GM23248 (cell line): Measurements from ENCODE around the gene MAP3K13. TPM values are rescaled to one million over a fixed set of nuclear protein-coding genes. Genes with fewer than 3 reads are reported as not detected.
"Not testable (repeated sequence)": the region's sequence is repeated elsewhere in the genome, so short reads cannot be mapped to it uniquely, and the experiment has no call there.

ENCODE experiments used
- DNase-seq: peaks from one replicate; pipeline ENCODE4 v3.0.0-alpha.2; 2015
- H2AFZ ChIP-seq: fragments of 200-600 bp; sonication (generic); 2 replicates; pipeline ENCODE4 v1.6.1; 2016; ENCODE audit warnings: antibody characterized with exemption
- H3F3A ChIP-seq: fragments of 200-600 bp; sonication (generic); 2 replicates; pipeline ENCODE4 v1.6.1; 2016; ENCODE audit warnings: mild to moderate bottlenecking, antibody characterized with exemption, mixed run types; ENCODE audit not compliant: insufficient read depth
- H3K27ac ChIP-seq: fragments of 200-600 bp; sonication (generic); 2 replicates; pipeline ENCODE4 v1.5.1; 2016; ENCODE audit warnings: mild to moderate bottlenecking
- H3K27me3 ChIP-seq: fragments of 200-600 bp; sonication (generic); replicated peaks from 2 replicates; pipeline ENCODE4 v1.6.1; 2016; ENCODE audit warnings: mild to moderate bottlenecking; ENCODE audit not compliant: insufficient read depth
- H3K36me3 ChIP-seq: fragments of 200-600 bp; sonication (generic); 2 replicates; pipeline ENCODE4 v1.6.1; 2016; ENCODE audit warnings: low read depth, mild to moderate bottlenecking
- H3K4me1 ChIP-seq: fragments of 200-600 bp; sonication (generic); 2 replicates; pipeline ENCODE4 v1.6.1; 2016; ENCODE audit warnings: mild to moderate bottlenecking; ENCODE audit not compliant: insufficient read depth
- H3K4me2 ChIP-seq: fragments of 200-600 bp; sonication (generic); one replicate; pipeline ENCODE4 v1.6.1; 2016; ENCODE audit warnings: mild to moderate bottlenecking; ENCODE audit not compliant: unreplicated experiment
- H3K4me3 ChIP-seq: fragments of 200-600 bp; sonication (generic); 2 replicates; pipeline ENCODE4 v1.5.1; 2016; ENCODE audit warnings: mild to moderate bottlenecking
- H3K79me2 ChIP-seq: fragments of 200-600 bp; sonication (generic); 2 replicates; pipeline ENCODE4 v1.6.1; 2016; ENCODE audit warnings: mild to moderate bottlenecking; ENCODE audit not compliant: insufficient read depth
- H3K9ac ChIP-seq: fragments of 200-600 bp; sonication (generic); 2 replicates; pipeline ENCODE4 v1.6.1; 2016; ENCODE audit warnings: mild to moderate bottlenecking
- H3K9me2 ChIP-seq: fragments of 200-600 bp; sonication (generic); 2 replicates; pipeline ENCODE4 v1.6.1; 2016; ENCODE audit warnings: mixed run types, mild to moderate bottlenecking, moderate library complexity; ENCODE audit not compliant: insufficient read depth
- H3K9me3 ChIP-seq: fragments of 200-600 bp; sonication (generic); one replicate; pipeline ENCODE4 v1.6.1; 2017; ENCODE audit warnings: low read depth
- H4K20me1 ChIP-seq: fragments of 200-600 bp; sonication (generic); 2 replicates; pipeline ENCODE4 v1.6.0; 2016; ENCODE audit not compliant: insufficient read depth
- EZH2 ChIP-seq: fragments of 200-600 bp; sonication (generic); IDR thresholded peaks from 2 replicates; pipeline ENCODE4 v1.6.1; 2018; ENCODE audit warnings: antibody characterized with exemption, mild to moderate bottlenecking; ENCODE audit not compliant: insufficient read depth, poor library complexity, severe bottlenecking
- EZH2phosphoT487 ChIP-seq: fragments of 200-600 bp; sonication (generic); IDR thresholded peaks from 2 replicates; pipeline ENCODE4 v1.6.1; 2018; ENCODE audit warnings: antibody characterized with exemption, moderate library complexity, mild to moderate bottlenecking, low read depth; ENCODE audit not compliant: insufficient read depth
- WGBS, 2 experiments: methylation state at CpG; one replicate each; pipeline ENCODE4 v1.1.6; 2015 to 2017; ENCODE audit warnings: low lambda C conversion rate in 2 of 2, low coverage in 1 of 2; ENCODE audit errors: missing lambda C conversion rate in 2 of 2; 5-methylcytosine and 5-hydroxymethylcytosine counted together
- in situ Hi-C: fragments of 300-500 bp; cut with MboI; formaldehyde crosslinking; loops from 2 replicates; pipeline ENCODE4 v1.15.0; 2020
- polyA plus RNA-seq: library from polyadenylated mRNA; unstranded; fragments of >200 nt; fragmentation: Nextera tagmentation; extraction: Ambion mirVana; gene quantifications from 2 replicates; pipeline ENCODE4 v1.2.1, GENCODE V29; 2016
- total RNA-seq: library from RNA; depleted of rRNA; stranded (reverse); fragments of >200 nt; shearing (Covaris generic); gene quantifications from 2 replicates; pipeline ENCODE4 v1.2.3, GENCODE V29; 2014

MAP3K13 gene
- total and polyA plus RNA-seq, 2 experiments from 2014 or later, result 14.8 to 52.5 TPM

- no peaks in the 10 kb centered on the region for H4K20me1 ChIP-seq
Measured at GRCh38 chr3:185411133-185411532, 48.2 kb downstream of the MAP3K13 start.

DNA sequence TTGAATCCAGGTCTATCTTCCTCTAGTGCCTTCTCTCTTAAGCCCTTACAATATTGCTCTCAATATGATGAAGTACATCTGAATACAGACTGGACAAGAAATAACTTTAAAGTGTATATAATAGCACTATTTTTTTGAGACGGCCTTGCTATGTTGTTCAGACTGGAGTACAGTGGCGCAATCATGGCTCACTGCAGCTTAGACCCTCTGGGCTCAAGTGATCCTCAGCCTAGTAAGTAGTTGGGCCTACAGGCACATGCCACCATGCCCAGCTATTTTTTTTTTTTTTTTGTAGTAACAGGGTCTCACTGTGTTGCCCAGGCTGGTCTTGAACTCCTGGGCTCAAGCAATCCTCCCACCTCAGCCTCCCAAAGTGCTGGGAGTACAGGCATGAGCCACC is 53.6 kb downstream of the MAP3K13 start:
- H3K79me2 ChIP-seq, result no peaks in the 10 kb centered on the region
- no peaks in the 10 kb centered on the region for H3F3A ChIP-seq
- H2AFZ ChIP-seq, result no peak overlapping the region
- no peaks in the 10 kb centered on the region for H3K4me1 ChIP-seq
- H3K9me3 ChIP-seq, result no peaks in the 10 kb centered on the region
- no peaks in the 10 kb centered on the region for H3K36me3 ChIP-seq
- no peak overlapping the region for H3K9ac ChIP-seq
- in situ Hi-C loops, result no loop called here
- no peaks in the 10 kb centered on the region for H3K9me2 ChIP-seq
- TF ChIP-seq EZH2 (no peak), EZH2phosphoT487 (no peak)
- H3K27me3 ChIP-seq, result no peaks in the 10 kb centered on the region
- H4K20me1 ChIP-seq, result no peaks in the 10 kb centered on the region
- H3K4me3 ChIP-seq, result no peak overlapping the region
- H3K4me2 ChIP-seq, result no peak overlapping the region
- no peak overlapping the region for H3K27ac ChIP-seq
- DNase-seq, result no peak
- WGBS, 2 experiments, result 71 to 78% methylated on average over 2 of the region's 2 CpGs

More at GRCh38 chr3:185411133-185411532, 48.2 kb downstream of the MAP3K13 start:
- no peak for TF ChIP-seq EZH2phosphoT487
- TF ChIP-seq EZH2, result no peak
- H2AFZ ChIP-seq, result no peak overlapping the region
- H3K9me3 ChIP-seq, result no peaks in the 10 kb centered on the region
- no peaks in the 10 kb centered on the region for H3F3A ChIP-seq
- no peak overlapping the region for H3K4me3 ChIP-seq
- no peaks in the 10 kb centered on the region for H3K79me2 ChIP-seq
- no peak overlapping the region for H3K4me2 ChIP-seq
- H3K36me3 ChIP-seq, result no peaks in the 10 kb centered on the region
- in situ Hi-C loops, result no loop called here
- WGBS, 2 experiments, result 65 to 84% methylated on average over 1 of the region's 1 CpG
- H3K9me2 ChIP-seq, result no peaks in the 10 kb centered on the region
- no peak overlapping the region for H3K9ac ChIP-seq
- peak; percentile 27 for DNase-seq
- no peaks in the 10 kb centered on the region for H3K4me1 ChIP-seq
- no peaks in the 10 kb centered on the region for H3K27me3 ChIP-seq
- no peak overlapping the region for H3K27ac ChIP-seq

DNA sequence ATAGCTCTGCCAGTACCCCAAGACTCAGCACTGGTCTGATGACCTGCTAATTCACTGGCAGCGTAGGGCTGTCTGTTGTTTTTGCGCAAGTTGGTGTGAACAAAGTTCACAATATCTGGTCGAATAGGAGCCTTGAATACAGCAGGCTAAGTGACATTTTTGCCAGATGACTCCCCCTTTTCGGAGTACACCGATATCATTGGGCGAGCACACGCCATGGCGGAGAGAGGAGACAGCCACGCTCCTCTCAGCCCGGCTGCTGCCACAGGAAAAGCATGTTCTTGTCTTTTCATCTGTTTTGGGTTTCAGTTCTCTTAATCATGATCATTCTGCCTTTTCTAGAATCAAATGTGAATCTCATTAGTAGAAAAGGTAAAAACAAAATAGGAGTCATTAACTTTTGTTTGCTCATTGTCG is 55.6 kb downstream of the MAP3K13 start:
- in situ Hi-C loops, H4K20me1 ChIP-seq, DNase-seq, H3K4me1 ChIP-seq, H2AFZ ChIP-seq, H3K27me3 ChIP-seq, H3K27ac ChIP-seq, H3F3A ChIP-seq, H3K36me3 ChIP-seq, H3K9me3 ChIP-seq, H3K79me2 ChIP-seq, H3K4me2 ChIP-seq, H3K4me3 ChIP-seq, H3K9ac ChIP-seq, H3K9me2 ChIP-seq: not testable (repeated sequence)
- WGBS, 2 experiments, result 87 to 88% methylated on average over 11 of the region's 11 CpGs

DNA sequence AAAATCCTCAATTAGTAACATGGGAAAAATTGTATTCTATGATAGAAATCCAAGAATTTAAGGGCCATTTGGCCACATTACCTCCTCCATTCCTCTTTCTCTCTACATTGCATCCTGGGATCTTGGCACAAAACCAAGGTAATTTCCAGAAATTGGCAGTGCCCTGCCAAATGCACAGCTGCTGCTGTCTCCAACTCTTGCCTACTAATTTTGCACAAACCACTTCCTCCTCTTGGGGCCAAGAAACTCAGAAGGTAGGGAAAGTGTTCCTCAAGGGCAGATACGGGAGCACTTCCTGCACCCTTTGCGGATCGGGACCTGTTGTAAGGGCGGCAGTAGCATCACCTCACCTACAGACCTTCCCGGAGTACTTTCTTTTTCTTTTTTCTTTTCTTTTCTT is 57.8 kb downstream of the MAP3K13 start:
- in situ Hi-C loops, result no loop called here
- no peak overlapping the region for H3K4me3 ChIP-seq
- H3K27me3 ChIP-seq, result no peaks in the 10 kb centered on the region
- H2AFZ ChIP-seq, result no peak overlapping the region
- H3K27ac ChIP-seq, result no peak overlapping the region
- 95 to 99% methylated on average over 5 of the region's 5 CpGs for WGBS, 2 experiments
- H4K20me1 ChIP-seq, result no peaks in the 10 kb centered on the region
- no peak overlapping the region for H3K9ac ChIP-seq
- DNase-seq, result no peak
- H3F3A ChIP-seq, result no peaks in the 10 kb centered on the region
- H3K4me1 ChIP-seq, result no peaks in the 10 kb centered on the region
- no peaks in the 10 kb centered on the region for H3K9me3 ChIP-seq
- no peak overlapping the region for H3K4me2 ChIP-seq
- TF ChIP-seq EZH2 (no peak), EZH2phosphoT487 (no peak)
- no peaks in the 10 kb centered on the region for H3K79me2 ChIP-seq
- no peaks in the 10 kb centered on the region for H3K36me3 ChIP-seq
- no peaks in the 10 kb centered on the region for H3K9me2 ChIP-seq

DNA sequence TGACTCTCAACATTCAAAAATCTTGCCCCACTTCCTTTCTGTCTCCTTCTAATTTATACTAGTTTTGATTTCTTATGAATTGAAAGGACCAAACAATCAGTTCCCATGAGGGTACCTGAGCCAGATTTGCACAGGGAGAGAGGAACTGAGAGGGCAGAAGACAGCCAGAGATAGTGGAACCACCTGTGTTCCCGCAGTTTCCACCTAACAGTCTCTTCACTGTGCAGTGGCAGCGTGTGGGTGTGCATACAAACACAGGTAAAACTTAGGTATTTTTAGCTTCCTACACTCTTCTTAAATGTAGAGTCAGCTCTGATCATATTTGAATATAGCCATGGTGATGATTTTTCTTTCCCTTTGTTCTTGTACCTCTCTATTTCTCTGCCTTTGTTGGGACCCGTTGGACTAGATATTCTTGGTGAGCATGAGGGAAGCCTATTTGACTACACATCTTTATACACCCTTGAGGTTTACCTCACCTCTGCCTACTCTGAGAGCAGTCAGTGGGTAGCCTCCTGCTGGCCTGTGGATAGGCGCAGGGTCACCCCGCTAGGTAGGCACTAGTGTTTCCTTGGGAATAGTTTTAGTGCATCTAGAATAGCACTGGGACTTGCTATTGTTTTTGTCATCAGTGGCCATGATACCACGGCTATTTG is 58.8 kb downstream of the MAP3K13 start:
- 94 to 95% methylated on average over 6 of the region's 6 CpGs for WGBS, 2 experiments
- H3K79me2 ChIP-seq, result no peaks in the 10 kb centered on the region
- H3K27me3 ChIP-seq, result no peaks in the 10 kb centered on the region
- in situ Hi-C loops, result no loop called here
- TF ChIP-seq EZH2phosphoT487 (no peak), EZH2 (no peak)
- H3K4me2 ChIP-seq, result no peak overlapping the region
- DNase-seq, result no peak
- H2AFZ ChIP-seq, result no peak overlapping the region
- H3K4me1 ChIP-seq, result no peaks in the 10 kb centered on the region
- H3K9me2 ChIP-seq, result no peaks in the 10 kb centered on the region
- H3K36me3 ChIP-seq, result no peaks in the 10 kb centered on the region
- H3K27ac ChIP-seq, result no peak overlapping the region
- no peaks in the 10 kb centered on the region for H4K20me1 ChIP-seq
- no peaks in the 10 kb centered on the region for H3K9me3 ChIP-seq
- H3F3A ChIP-seq, result no peaks in the 10 kb centered on the region
- H3K4me3 ChIP-seq, result no peak overlapping the region
- H3K9ac ChIP-seq, result no peak overlapping the region
